Keratinocyte (primary cell): ENCODE data around the gene SERPINA5.

ENCODE experiments used
- CTCF ChIP-seq, 3 experiments: IDR thresholded peaks in 1 of 3; conservative IDR thresholded peaks in 1 of 3; optimal IDR thresholded peaks in 1 of 3; 2 replicates in 2 of 3; 3 replicates in 1 of 3; pipeline versions ENCODE3 to v1.5.1; 2011; ENCODE audit warnings: low read length in 3 of 3, mild to moderate bottlenecking in 3 of 3, moderate library complexity in 2 of 3, control low read depth in 1 of 3, inconsistent platforms in 1 of 3; ENCODE audit not compliant: insufficient read depth in 2 of 3; ENCODE audit errors: extremely low read depth in 1 of 3
- EZH2 ChIP-seq: IDR thresholded peaks from one replicate; pipeline ENCODE4 v1.6.1; 2012; ENCODE audit warnings: inconsistent platforms, mild to moderate bottlenecking, low read length, moderate library complexity

DNA sequence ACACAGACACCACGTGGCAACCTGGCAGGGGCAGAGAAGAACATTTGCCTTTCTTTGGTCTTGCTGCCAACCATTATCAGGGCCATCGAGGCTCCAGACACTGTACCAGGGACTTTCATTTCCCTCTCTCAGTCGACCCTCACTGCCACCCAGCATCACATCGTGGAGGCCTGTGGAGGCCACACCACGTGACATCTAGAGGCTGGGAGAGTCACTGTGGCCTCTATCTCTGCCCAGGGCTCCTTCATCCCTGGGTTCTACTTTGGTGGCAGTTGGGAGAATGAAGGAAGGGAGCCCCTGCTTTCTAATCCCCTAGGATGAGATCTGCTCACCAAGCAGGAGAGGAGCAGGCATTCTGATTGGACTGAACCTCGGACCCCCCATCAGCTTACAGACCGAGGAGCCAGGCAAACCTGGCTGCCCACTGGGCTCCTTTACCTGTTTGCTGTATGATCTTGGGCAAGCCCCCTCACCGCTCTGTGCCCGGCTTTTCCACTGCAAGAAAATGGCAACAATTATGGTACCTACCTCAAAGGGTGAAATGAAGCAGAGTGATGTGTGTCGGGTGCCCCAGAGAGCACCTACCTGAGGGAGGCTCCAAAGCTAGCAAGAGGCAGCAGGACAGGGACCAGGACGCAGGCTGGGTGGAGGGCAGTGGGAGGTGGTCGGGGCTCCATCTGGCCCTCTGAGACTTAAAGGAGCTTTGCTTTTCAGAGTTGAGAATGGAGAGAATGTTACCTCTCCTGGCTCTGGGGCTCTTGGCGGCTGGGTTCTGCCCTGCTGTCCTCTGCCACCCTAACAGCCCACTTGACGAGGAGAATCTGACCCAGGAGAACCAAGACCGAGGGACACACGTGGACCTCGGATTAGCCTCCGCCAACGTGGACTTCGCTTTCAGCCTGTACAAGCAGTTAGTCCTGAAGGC is 32.8 kb downstream of the SERPINA5 start:
- TF ChIP-seq CTCF (optimal IDR thresholded peaks at IDR 0.05 in 1 of 3, IDR thresholded peaks at IDR 0.05 in 1 of 3, conservative IDR thresholded peaks at IDR 0.05 in 1 of 3; ENCODE audit: extremely low read depth in 1 of 3, insufficient read depth in 2 of 3, low read length in 3 of 3) (no peak), EZH2 (no peak)
